CD8-positive, alpha-beta memory T cell (primary cell): ENCODE results near the gene KCTD6. TPM values are rescaled to one million over a fixed set of nuclear protein-coding genes. Genes with fewer than 3 reads are reported as not detected.
A peak's percentile ranks its signal among the peaks of the same experiment; 100 is the strongest.

Experiments used
- CTCF ChIA-PET: fragments of 350-600 bp; sonication (Branson Sonifier 250); formaldehyde crosslinking; loops from one replicate; lab custom pipeline; 2021; ENCODE audit warnings: antibody characterized with exemption; lab: Charles Lee
- POLR2A ChIA-PET: fragments of 350-600 bp; sonication (Branson Sonifier 250); formaldehyde crosslinking; loops from one replicate; lab custom pipeline; 2021; ENCODE audit warnings: antibody characterized with exemption; lab: Charles Lee
- DNase-seq, 5 donors: peaks; one replicate each; pipeline versions ENCODE4 v3.0.0 to v3.0.0-alpha.2; 2020 to 2022; ENCODE audit warnings: mixed read lengths in 1 of 5
- H3K27ac ChIP-seq: one replicate; pipeline ENCODE4 v1.7.0; 2013; ENCODE audit warnings: low read depth, mild to moderate bottlenecking, low read length, moderate library complexity
- H3K27me3 ChIP-seq: 2 replicates; pipeline ENCODE4 v1.7.0; 2013; ENCODE audit warnings: low read length, mild to moderate bottlenecking; ENCODE audit not compliant: insufficient read depth, poor library complexity, severe bottlenecking
- H3K36me3 ChIP-seq: 2 replicates; pipeline ENCODE4 v1.7.0; 2013; ENCODE audit warnings: mild to moderate bottlenecking, low read length, moderate library complexity; ENCODE audit not compliant: insufficient read depth
- H3K4me1 ChIP-seq: 2 replicates; pipeline ENCODE4 v1.7.0; 2013; ENCODE audit warnings: mild to moderate bottlenecking, low read length, moderate library complexity; ENCODE audit not compliant: insufficient read depth
- H3K4me3 ChIP-seq: 2 replicates; pipeline ENCODE4 v1.7.0; 2013; ENCODE audit warnings: mild to moderate bottlenecking, low read length
- H3K9me3 ChIP-seq: 2 replicates; pipeline ENCODE4 v1.7.0; 2013; ENCODE audit warnings: mild to moderate bottlenecking, low read length
- H3K27ac Mint-ChIP-seq, 8 donors: one replicate each; pipeline ENCODE4 v1.8.0; 2020 to 2021; ENCODE audit warnings: mixed read lengths in 8 of 8, mild to moderate bottlenecking in 6 of 8, inconsistent platforms in 3 of 8, moderate library complexity in 3 of 8
- H3K27me3 Mint-ChIP-seq, 2 donors: one replicate each; pipeline ENCODE4 v1.8.0; 2020 to 2021; ENCODE audit warnings: mixed read lengths in 2 of 2, mild to moderate bottlenecking in 1 of 2, moderate library complexity in 1 of 2
- H3K36me3 Mint-ChIP-seq, 3 donors: one replicate each; pipeline ENCODE4 v1.8.0; 2020 to 2021; ENCODE audit warnings: mixed read lengths in 3 of 3, inconsistent platforms in 1 of 3, mild to moderate bottlenecking in 1 of 3
- H3K4me1 Mint-ChIP-seq, 3 donors: one replicate each; pipeline ENCODE4 v1.8.0; 2020 to 2021; ENCODE audit warnings: mixed read lengths in 3 of 3, inconsistent platforms in 1 of 3, mild to moderate bottlenecking in 1 of 3
- H3K4me3 Mint-ChIP-seq, 7 donors: one replicate each; pipeline ENCODE4 v1.8.0; 2020 to 2021; ENCODE audit warnings: mixed read lengths in 7 of 7, mild to moderate bottlenecking in 6 of 7, moderate library complexity in 4 of 7, inconsistent platforms in 2 of 7
- H3K9me3 Mint-ChIP-seq, 5 donors: one replicate each; pipeline ENCODE4 v1.8.0; 2020 to 2022; ENCODE audit warnings: mixed read lengths in 5 of 5, mild to moderate bottlenecking in 3 of 5, moderate library complexity in 2 of 5, inconsistent platforms in 1 of 5
- polyA plus RNA-seq: library from polyadenylated mRNA; unstranded; fragments of 300-500 nt; fragmentation: Illumina TruSeq; gene quantifications from one replicate; pipeline ENCODE4 v1.2.3, GENCODE V29; 2021
- total RNA-seq, 2 experiments: library from RNA; stranded (reverse); gene quantifications; one replicate each; pipeline ENCODE4 v1.2.3, GENCODE V29; 2021

KCTD6 gene
- total and polyA plus RNA-seq, 3 experiments from 2014 or later, result 5.5 to 12.2 (median 5.9) TPM

DNA sequence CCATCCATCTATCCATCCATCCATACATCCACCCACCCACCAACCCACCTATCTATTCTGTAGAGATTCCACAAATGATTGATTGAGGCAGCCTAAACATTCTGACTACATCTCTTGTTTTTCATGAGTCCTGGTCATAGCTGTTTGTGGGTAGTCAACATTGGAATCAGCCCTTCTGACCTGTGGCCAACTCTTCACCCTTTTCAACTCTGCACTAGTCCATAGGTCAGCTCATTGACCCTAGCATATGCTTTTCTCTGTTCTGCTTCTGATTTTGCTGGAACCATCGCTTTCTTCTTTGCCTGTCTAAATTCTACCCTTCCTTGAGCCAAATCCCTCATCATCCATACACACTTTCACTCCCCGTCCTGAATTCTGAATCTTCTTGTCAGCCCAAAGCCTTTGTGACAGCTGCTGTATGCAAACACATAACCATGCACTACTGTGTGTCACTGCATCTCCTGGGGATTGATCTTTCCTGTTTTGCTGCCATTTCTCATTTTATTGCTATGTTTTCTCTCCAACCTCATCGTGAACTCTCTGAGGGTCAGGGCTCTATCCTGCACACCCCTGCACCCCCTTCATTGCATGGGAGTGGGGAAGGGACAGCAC lies 16.8 kb upstream of the KCTD6 start:
- H3K4me3 Mint-ChIP-seq, result peak overlapping the region in 1 of 7 donors; percentile 9
- Histone ChIP-seq H3K4me3 (no peak overlapping the region), H3K27me3 (no peaks in the 10 kb centered on the region), H3K4me1 (peaks cover 26% of the 10 kb centered on the region), H3K36me3 (no peaks in the 10 kb centered on the region), H3K9me3 (no peaks in the 10 kb centered on the region), H3K27ac (no peak overlapping the region)
- CTCF ChIA-PET, result interaction anchor here (1.2 to 7.1 kb wide), 3 partner anchors 12 to 169 kb away, joined by 3 to 57 read pairs (median 4); partner anchors contain the start of genes HTD2, KCTD6 and RPP14
- H3K27me3 Mint-ChIP-seq, result no peaks in the 10 kb centered on the region
- POLR2A ChIA-PET, result no interaction called here
- H3K36me3 Mint-ChIP-seq, result peaks cover 0 to 3% (median 0%) of the 10 kb centered on the region in 3 donors
- H3K4me1 Mint-ChIP-seq, result peaks cover 44 to 50% (median 48%) of the 10 kb centered on the region in 3 donors
- H3K9me3 Mint-ChIP-seq, result no peaks in the 10 kb centered on the region
- DNase-seq, result no peak
- H3K27ac Mint-ChIP-seq, result peak overlapping the region in 6 of 8 donors; percentile 0 to 65 (median 28)

DNA sequence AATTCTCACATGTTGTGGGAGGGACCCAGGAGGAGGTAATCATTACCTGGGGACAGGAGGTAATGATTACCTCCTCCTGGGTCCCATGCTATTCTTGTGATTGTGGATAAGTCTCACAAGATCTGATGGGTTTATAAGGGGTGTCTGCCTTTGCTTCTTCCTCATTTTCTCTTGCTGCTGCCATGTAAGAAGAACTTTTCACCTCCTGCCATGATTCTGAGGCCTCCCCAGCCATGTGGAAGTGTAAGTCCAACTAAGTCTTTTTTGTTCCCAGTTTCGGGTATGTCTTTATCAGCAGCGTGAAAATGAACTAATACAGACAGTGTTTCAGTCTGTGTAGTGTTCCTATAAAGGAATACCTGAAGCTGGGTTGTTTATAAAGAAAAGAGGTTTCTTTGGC lies 13.1 kb upstream of the KCTD6 start:
- Mint-ChIP-seq H3K27me3 (peaks cover 0 to 6% of the 10 kb centered on the region in 2 donors), H3K36me3 (peaks cover 0 to 3% (median 0%) of the 10 kb centered on the region in 3 donors), H3K27ac (peak overlapping the region in 1 of 8 donors; percentile 45), H3K9me3 (no peaks in the 10 kb centered on the region), H3K4me1 (peaks cover 13 to 17% (median 16%) of the 10 kb centered on the region in 3 donors), H3K4me3 (no peak overlapping the region)
- no peak for DNase-seq
- H3K4me3 ChIP-seq, result no peak overlapping the region
- H3K4me1 ChIP-seq, result peaks cover 4% of the 10 kb centered on the region
- ChIA-PET POLR2A (no interaction called here), CTCF (interaction anchor here (1.8 kb wide), 1 partner anchor 13 kb away, joined by 7 read pairs; the partner anchor contains the start of gene KCTD6)
- no peaks in the 10 kb centered on the region for H3K36me3 ChIP-seq
- H3K27ac ChIP-seq, result no peak overlapping the region
- H3K27me3 ChIP-seq, result no peaks in the 10 kb centered on the region
- no peaks in the 10 kb centered on the region for H3K9me3 ChIP-seq

DNA sequence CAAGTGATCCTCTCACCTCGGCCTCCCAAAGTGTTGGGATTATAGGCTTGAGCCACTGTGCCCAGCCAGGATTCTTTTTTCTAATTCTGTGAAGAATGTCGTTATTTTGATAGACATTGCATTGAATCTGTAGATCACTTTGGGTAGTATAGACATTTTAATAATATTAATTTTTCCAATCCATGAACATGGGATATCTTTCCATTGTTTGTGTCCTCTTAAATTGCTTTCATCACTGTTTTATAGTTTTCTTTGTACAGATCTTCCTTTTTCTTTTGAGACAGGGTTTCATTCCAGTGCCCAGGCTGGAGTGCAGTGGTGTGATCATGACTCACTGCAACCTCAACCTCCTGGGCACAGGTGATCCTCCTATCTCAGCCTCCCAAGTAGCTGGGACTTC lies 11.6 kb upstream of the KCTD6 start:
- CTCF ChIA-PET, result interaction anchor here (1.6 to 1.8 kb wide), 2 partner anchors 11 to 17 kb away, joined by 5 to 7 read pairs; partner anchors contain the start of gene KCTD6
- peaks cover 3 to 6% of the 10 kb centered on the region in 2 donors for H3K27me3 Mint-ChIP-seq
- H3K36me3 Mint-ChIP-seq, result peaks cover 0 to 3% (median 0%) of the 10 kb centered on the region in 3 donors
- Histone ChIP-seq H3K27me3 (no peaks in the 10 kb centered on the region), H3K4me1 (no peaks in the 10 kb centered on the region), H3K36me3 (no peaks in the 10 kb centered on the region), H3K4me3 (no peak overlapping the region), H3K9me3 (no peaks in the 10 kb centered on the region), H3K27ac (no peak overlapping the region)
- H3K4me1 Mint-ChIP-seq, result peaks cover 1 to 2% (median 2%) of the 10 kb centered on the region in 3 donors
- no peak for DNase-seq
- POLR2A ChIA-PET, result no interaction called here
- H3K9me3 Mint-ChIP-seq, result no peaks in the 10 kb centered on the region
- H3K27ac Mint-ChIP-seq, result no peak overlapping the region
- H3K4me3 Mint-ChIP-seq, result no peak overlapping the region

DNA sequence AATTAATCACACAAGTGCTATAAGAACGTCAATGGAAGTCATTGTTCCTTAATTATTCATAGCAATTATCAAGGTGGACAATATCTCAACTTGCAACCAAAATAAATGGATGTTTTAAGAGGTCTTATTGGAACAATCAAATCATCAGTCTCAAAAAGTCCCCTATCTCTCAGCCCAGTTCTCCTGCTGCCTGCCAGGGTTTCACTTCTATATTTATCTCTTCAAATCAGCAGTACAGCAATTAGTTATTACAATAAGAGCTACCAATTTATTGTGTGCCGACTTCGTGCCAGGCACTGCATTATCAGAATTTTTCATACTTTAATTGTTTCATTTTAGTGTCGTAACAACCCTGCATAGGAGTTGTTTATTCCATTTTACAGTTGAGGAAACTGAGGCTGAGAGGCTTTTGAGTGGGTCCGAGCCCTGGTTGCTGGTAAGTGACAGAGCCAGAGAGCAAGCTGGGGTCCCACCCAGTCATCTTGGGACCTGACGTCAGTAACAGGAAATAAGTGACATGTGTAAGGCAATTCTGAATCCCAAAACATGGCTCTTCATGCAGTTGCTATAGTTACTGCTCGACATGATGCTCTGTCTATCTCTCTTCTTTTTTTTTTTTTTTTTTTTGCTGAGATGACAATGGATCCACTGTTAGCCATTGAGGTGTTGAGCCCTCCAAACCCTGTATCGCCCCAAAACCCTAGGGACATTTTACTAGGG lies 8.8 kb upstream of the KCTD6 start:
- peaks cover 13 to 15% (median 14%) of the 10 kb centered on the region in 3 donors for H3K4me1 Mint-ChIP-seq
- peak overlapping the region in 1 of 8 donors; percentile 17 for H3K27ac Mint-ChIP-seq
- H3K4me3 Mint-ChIP-seq, result no peak overlapping the region
- ChIA-PET POLR2A (no interaction called here), CTCF (interaction anchor here (0.8 to 3.3 kb wide), 5 partner anchors 9 to 177 kb away, joined by 3 to 11 read pairs (median 4); partner anchors contain the start of genes HTD2, KCTD6, PXK and RPP14)
- no peaks in the 10 kb centered on the region for H3K9me3 ChIP-seq
- no peak overlapping the region for H3K27ac ChIP-seq
- H3K36me3 Mint-ChIP-seq, result peaks cover 0 to 3% (median 0%) of the 10 kb centered on the region in 3 donors
- H3K4me1 ChIP-seq, result no peaks in the 10 kb centered on the region
- no peaks in the 10 kb centered on the region for H3K9me3 Mint-ChIP-seq
- no peak for DNase-seq
- no peaks in the 10 kb centered on the region for H3K36me3 ChIP-seq
- H3K27me3 ChIP-seq, result no peaks in the 10 kb centered on the region
- no peak overlapping the region for H3K4me3 ChIP-seq
- H3K27me3 Mint-ChIP-seq, result peaks cover 3 to 6% of the 10 kb centered on the region in 2 donors

DNA sequence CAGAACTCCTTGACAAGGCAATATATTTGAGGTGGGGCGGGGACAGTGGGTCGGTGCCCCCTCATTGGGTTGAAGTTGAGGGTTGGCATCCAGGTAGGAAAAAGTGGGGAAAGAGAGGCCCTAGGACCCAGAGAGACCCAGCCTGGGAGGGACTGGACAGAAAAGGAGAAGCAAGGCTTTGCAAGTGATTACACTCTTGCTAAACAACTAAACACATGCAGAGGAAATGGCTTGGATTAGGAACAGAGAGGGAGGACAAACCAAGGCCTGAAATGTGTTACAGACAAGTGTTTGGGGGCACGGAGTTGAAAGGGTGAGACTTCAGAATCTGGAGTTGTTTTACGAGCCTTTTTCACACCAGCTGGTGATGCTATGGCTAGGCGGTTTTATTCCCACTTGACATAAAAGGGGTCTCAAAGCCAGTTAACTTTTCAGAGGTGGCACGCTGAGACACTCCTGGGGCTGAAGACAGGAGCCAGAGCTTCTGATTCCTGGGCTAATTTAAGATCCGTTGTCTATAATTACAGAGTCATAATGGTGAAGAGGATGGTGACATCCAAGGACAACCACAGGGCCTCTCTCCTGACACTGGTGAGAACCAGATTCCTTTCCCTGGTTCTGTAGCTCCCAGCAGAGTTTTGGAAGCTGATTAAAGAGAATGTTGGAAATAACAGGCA lies 7.7 kb upstream of the KCTD6 start:
- no peaks in the 10 kb centered on the region for H3K9me3 ChIP-seq
- H3K9me3 Mint-ChIP-seq, result no peaks in the 10 kb centered on the region
- H3K4me3 ChIP-seq, result no peak overlapping the region
- no peaks in the 10 kb centered on the region for H3K4me1 ChIP-seq
- ChIA-PET CTCF (interaction anchor here (0.8 to 3.3 kb wide), 5 partner anchors 7 to 178 kb away, joined by 3 to 11 read pairs (median 6); partner anchors contain the start of genes HTD2, KCTD6, PXK and RPP14), POLR2A (interaction anchor here (0.6 kb wide), 1 partner anchor 84 kb away, joined by 7 read pairs; no protein-coding TSS in a partner anchor)
- DNase-seq, result no peak
- no peaks in the 10 kb centered on the region for H3K36me3 ChIP-seq
- peak overlapping the region in 1 of 7 donors; percentile 16 for H3K4me3 Mint-ChIP-seq
- H3K4me1 Mint-ChIP-seq, result peaks cover 13 to 15% (median 14%) of the 10 kb centered on the region in 3 donors
- no peaks in the 10 kb centered on the region for H3K27me3 ChIP-seq
- H3K27ac Mint-ChIP-seq, result no peak overlapping the region
- H3K27me3 Mint-ChIP-seq, result peaks cover 3 to 6% of the 10 kb centered on the region in 2 donors
- peaks cover 0 to 2% (median 0%) of the 10 kb centered on the region in 3 donors for H3K36me3 Mint-ChIP-seq
- H3K27ac ChIP-seq, result no peak overlapping the region

DNA sequence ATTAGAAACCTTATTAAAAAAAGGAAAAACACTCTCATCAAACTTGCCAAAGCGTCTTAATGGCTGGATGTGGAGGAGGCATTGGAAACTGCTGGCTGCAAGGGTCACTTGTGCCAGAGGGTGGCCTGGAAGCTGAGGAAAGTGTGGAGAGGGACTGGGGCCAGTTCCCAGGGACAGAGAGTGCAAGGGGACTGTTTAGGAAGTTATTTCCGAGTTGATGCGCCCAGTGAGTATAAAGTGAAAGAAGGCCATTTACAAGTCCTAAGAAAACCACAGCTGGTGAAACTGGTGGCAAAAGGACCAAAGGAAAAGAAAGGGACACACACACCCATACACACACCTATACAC lies 7.2 kb upstream of the KCTD6 start:
- peaks cover 0 to 2% (median 0%) of the 10 kb centered on the region in 3 donors for H3K36me3 Mint-ChIP-seq
- POLR2A ChIA-PET, result interaction anchor here (0.6 kb wide), 1 partner anchor 83 kb away, joined by 7 read pairs; no protein-coding TSS in a partner anchor
- H3K9me3 Mint-ChIP-seq, result no peaks in the 10 kb centered on the region
- peaks cover 3 to 6% of the 10 kb centered on the region in 2 donors for H3K27me3 Mint-ChIP-seq
- no peak overlapping the region for H3K27ac ChIP-seq
- no peak overlapping the region for H3K27ac Mint-ChIP-seq
- H3K27me3 ChIP-seq, result no peaks in the 10 kb centered on the region
- DNase-seq, result no peak
- no peak overlapping the region for H3K4me3 ChIP-seq
- CTCF ChIA-PET, result interaction anchor here (1.1 to 3.3 kb wide), 3 partner anchors 13 to 178 kb away, joined by 6 to 11 read pairs (median 9); partner anchors contain the start of genes HTD2 and RPP14
- no peaks in the 10 kb centered on the region for H3K9me3 ChIP-seq
- no peaks in the 10 kb centered on the region for H3K4me1 ChIP-seq
- H3K36me3 ChIP-seq, result no peaks in the 10 kb centered on the region
- peak overlapping the region in 1 of 7 donors; percentile 72 for H3K4me3 Mint-ChIP-seq
- H3K4me1 Mint-ChIP-seq, result peaks cover 15 to 16% (median 15%) of the 10 kb centered on the region in 3 donors

DNA sequence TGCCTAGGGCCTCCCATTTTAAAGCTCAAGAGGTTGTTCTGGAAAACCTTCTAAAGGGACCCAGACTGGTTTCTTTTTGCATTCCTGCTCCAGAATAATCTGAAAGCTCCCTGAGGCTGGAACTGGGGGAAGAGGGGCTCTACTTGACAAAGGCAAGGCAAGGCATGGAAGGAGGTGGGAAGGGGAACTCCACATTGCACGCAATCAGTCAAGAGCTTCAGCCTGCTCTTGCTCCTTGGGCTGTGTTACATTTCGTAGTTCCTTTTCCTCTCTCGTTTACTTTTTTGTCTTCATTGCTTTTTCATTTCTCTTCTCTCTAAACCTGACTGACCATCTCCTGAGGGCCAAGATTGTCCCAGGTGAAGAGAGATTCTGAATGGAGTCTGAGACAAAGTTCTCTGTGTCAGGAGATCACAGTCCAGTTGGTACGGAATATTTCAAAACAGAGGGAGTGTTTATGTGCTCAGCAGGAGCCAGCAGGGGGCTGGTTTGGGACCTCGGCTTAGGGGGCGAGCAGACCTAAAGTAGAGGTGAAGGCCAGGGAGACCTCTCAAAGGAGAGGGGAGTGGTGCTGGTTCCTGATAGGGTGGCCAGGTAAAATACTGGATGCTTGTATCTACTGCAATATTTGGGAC lies 6.0 kb upstream of the KCTD6 start:
- no peak overlapping the region for H3K4me3 Mint-ChIP-seq
- ChIA-PET CTCF (interaction anchor here (1.2 to 2.4 kb wide), 3 partner anchors 12 to 22 kb away, joined by 3 to 9 read pairs (median 4); no protein-coding TSS in a partner anchor), POLR2A (no interaction called here)
- no peak for DNase-seq
- peaks cover 3 to 6% of the 10 kb centered on the region in 2 donors for H3K27me3 Mint-ChIP-seq
- H3K9me3 Mint-ChIP-seq, result no peaks in the 10 kb centered on the region
- H3K4me3 ChIP-seq, result no peak overlapping the region
- no peak overlapping the region for H3K27ac ChIP-seq
- H3K27me3 ChIP-seq, result no peaks in the 10 kb centered on the region
- H3K9me3 ChIP-seq, result no peaks in the 10 kb centered on the region
- H3K4me1 ChIP-seq, result peaks cover 3% of the 10 kb centered on the region
- H3K27ac Mint-ChIP-seq, result peak overlapping the region in 1 of 8 donors; percentile 55
- no peaks in the 10 kb centered on the region for H3K36me3 ChIP-seq
- H3K4me1 Mint-ChIP-seq, result peaks cover 24 to 27% (median 26%) of the 10 kb centered on the region in 3 donors
- peaks cover 0 to 2% (median 0%) of the 10 kb centered on the region in 3 donors for H3K36me3 Mint-ChIP-seq
